K562 (cell line): Measurements from ENCODE around the gene CACNA1S. TPM values are rescaled to one million over a fixed set of nuclear protein-coding genes. Genes with fewer than 3 reads are reported as not detected.

Source experiments
- CBX1 ChIP-seq: sonication (generic); IDR thresholded peaks from 2 replicates; pipeline ENCODE4 v1.6.1; 2016; ENCODE audit warnings: antibody characterized with exemption, low read depth, mild to moderate bottlenecking
- CREB1 ChIP-seq, 2 experiments: sonication (generic) in 1 of 2; formaldehyde crosslinking in 1 of 2; IDR thresholded peaks; 2 replicates each; pipeline versions ENCODE4 v1.6.1 to v1.8.0; 2012 to 2022; ENCODE audit warnings: inconsistent platforms in 1 of 2, mild to moderate bottlenecking in 1 of 2, missing genetic modification reagents in 1 of 2, moderate library complexity in 1 of 2
- GMEB1 ChIP-seq: fragments of 250-450 bp; sonication (Bioruptor Pico); IDR thresholded peaks from 2 replicates; pipeline ENCODE4 v1.4.0; 2020; ENCODE audit warnings: mild to moderate bottlenecking
- ZNF780A ChIP-seq: fragments of 250-450 bp; sonication (Bioruptor Pico); IDR thresholded peaks from 2 replicates; pipeline ENCODE4 v1.5.0; 2021; ENCODE audit warnings: mild to moderate bottlenecking
- polyA plus RNA-seq, 8 experiments: library from polyadenylated mRNA; depleted of rRNA in 4 of 8; stranded (reverse) in 5 of 8; unstranded in 3 of 8; fragments of >200 nt; fragmentation: Nextera tagmentation in 2 of 8; fragmentation: Illumina TruSeq in 1 of 8; extraction: Ambion mirVana in 2 of 8; extraction: Trizol in 1 of 8; gene quantifications; 2 replicates each; pipeline versions ENCODE4 v1.2.1 to v1.2.3, GENCODE V29; 2011 to 2014; ENCODE audit warnings: inconsistent platforms in 1 of 8, missing spikeins in 1 of 8
- total RNA-seq, 7 experiments: library from RNA; depleted of rRNA in 6 of 7; stranded (reverse); fragments of >200 nt in 6 of 7; fragmentation: Illumina TruSeq in 2 of 7; extraction: Trizol in 2 of 7; gene quantifications; 2 replicates each; pipeline versions ENCODE4 v1.2.1 to v1.2.3, GENCODE V29; 2011 to 2021; ENCODE audit warnings: low replicate concordance in 1 of 7
- TF ChIP-seq, protein P1 (sequence below): fragments of 200-800 bp; sonication (Bioruptor generic); IDR thresholded peaks from 2 replicates; pipeline ENCODE4 v1.6.1; 2016; ENCODE audit warnings: missing genetic modification characterization, missing compliant biosample characterization

Gene CACNA1S
- total and polyA plus RNA-seq, 9 of the 15 experiments (the other 6 are each of a cell fraction or from before 2014, with no cell fraction given), result not detected

DNA sequence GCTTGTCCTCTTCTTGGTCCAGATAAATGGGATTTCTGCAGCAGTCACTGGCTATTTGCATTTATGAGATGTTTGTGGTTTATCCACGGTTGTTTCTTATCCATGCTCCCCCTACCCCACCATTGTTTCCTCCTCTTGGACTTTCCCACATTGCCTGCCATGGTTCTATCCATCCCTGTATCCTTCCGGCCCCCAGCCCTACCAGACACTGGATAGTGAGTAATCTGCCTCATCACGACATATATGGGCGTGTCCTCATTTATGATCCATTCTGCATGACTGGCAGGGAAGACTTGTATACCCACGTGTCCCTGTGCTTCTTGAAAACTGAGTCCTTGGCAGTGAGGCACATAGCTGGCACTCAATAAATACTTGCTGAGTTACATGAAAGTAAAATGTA lies 40.1 kb downstream of the CACNA1S start (continued):
- TF ChIP-seq, protein P1, sequence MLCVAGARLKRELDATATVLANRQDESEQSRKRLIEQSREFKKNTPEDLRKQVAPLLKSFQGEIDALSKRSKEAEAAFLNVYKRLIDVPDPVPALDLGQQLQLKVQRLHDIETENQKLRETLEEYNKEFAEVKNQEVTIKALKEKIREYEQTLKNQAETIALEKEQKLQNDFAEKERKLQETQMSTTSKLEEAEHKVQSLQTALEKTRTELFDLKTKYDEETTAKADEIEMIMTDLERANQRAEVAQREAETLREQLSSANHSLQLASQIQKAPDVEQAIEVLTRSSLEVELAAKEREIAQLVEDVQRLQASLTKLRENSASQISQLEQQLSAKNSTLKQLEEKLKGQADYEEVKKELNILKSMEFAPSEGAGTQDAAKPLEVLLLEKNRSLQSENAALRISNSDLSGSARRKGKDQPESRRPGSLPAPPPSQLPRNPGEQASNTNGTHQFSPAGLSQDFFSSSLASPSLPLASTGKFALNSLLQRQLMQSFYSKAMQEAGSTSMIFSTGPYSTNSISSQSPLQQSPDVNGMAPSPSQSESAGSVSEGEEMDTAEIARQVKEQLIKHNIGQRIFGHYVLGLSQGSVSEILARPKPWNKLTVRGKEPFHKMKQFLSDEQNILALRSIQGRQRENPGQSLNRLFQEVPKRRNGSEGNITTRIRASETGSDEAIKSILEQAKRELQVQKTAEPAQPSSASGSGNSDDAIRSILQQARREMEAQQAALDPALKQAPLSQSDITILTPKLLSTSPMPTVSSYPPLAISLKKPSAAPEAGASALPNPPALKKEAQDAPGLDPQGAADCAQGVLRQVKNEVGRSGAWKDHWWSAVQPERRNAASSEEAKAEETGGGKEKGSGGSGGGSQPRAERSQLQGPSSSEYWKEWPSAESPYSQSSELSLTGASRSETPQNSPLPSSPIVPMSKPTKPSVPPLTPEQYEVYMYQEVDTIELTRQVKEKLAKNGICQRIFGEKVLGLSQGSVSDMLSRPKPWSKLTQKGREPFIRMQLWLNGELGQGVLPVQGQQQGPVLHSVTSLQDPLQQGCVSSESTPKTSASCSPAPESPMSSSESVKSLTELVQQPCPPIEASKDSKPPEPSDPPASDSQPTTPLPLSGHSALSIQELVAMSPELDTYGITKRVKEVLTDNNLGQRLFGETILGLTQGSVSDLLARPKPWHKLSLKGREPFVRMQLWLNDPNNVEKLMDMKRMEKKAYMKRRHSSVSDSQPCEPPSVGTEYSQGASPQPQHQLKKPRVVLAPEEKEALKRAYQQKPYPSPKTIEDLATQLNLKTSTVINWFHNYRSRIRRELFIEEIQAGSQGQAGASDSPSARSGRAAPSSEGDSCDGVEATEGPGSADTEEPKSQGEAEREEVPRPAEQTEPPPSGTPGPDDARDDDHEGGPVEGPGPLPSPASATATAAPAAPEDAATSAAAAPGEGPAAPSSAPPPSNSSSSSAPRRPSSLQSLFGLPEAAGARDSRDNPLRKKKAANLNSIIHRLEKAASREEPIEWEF (CRISPR knock-in tag), result no peak
- TF ChIP-seq CREB1 (IDR thresholded peaks at IDR 0.05) (no peak), CREB1 (CRISPR knock-in tag; IDR thresholded peaks at IDR 0.05) (no peak), CBX1 (no peak), GMEB1 (CRISPR knock-in tag) (no peak), ZNF780A (no peak)
